ENCODE data around the gene FBXO42. TPM values are rescaled to one million over a fixed set of nuclear protein-coding genes. Genes with fewer than 3 reads are reported as not detected.
A peak's percentile ranks its signal among the peaks of the same experiment; 100 is the strongest.

The FBXO42 gene
- total RNA-seq, 1 experiment from 2014 or later: 10.8 TPM

GRCh38 chr1:16244650-16245285 lies 107.5 kb downstream of the FBXO42 start:
- no peak for DNase-seq (ENCODE audit: low read depth)

- peak; percentile 78 for DNase-seq (ENCODE audit: low read depth)
These were observed 108.2 kb downstream of the FBXO42 start for GRCh38 chr1:16243936-16244649.

- DNase-seq (ENCODE audit: low read depth): no peak
These were observed 109.1 kb downstream of the FBXO42 start for GRCh38 chr1:16243215-16243610.

- DNase-seq (ENCODE audit: low read depth): no peak
These were observed 109.6 kb downstream of the FBXO42 start for GRCh38 chr1:16242556-16243214.

- DNase-seq (ENCODE audit: low read depth): no peak
These were observed 111.0 kb downstream of the FBXO42 start for GRCh38 chr1:16241221-16241708.

GRCh38 chr1:16239972-16240491 lies 112.2 kb downstream of the FBXO42 start:
- DNase-seq (ENCODE audit: low read depth): no peak

- no peak for DNase-seq (ENCODE audit: low read depth)
These were observed 114.9 kb downstream of the FBXO42 start for GRCh38 chr1:16237343-16237830.

GRCh38 chr1:16236511-16237342 lies 115.6 kb downstream of the FBXO42 start, which contains the start of gene CPLANE2:
TSS of gene CPLANE2 (minus strand) at chr1:16237183. CDS start at chr1:16236742, 441 bp downstream.
- DNase-seq (ENCODE audit: low read depth): peak; percentile 97

GRCh38 chr1:16235944-16236510 lies 116.3 kb downstream of the FBXO42 start:
- peak; percentile 50 for DNase-seq (ENCODE audit: low read depth)

GRCh38 chr1:16235347-16235746 lies 116.9 kb downstream of the FBXO42 start:
- DNase-seq (ENCODE audit: low read depth): no peak

- no peak for DNase-seq (ENCODE audit: low read depth)
These were observed 118.8 kb downstream of the FBXO42 start for GRCh38 chr1:16233431-16233830.

- no peak for DNase-seq (ENCODE audit: low read depth)
These were observed 120.0 kb downstream of the FBXO42 start for GRCh38 chr1:16232316-16232710.

- peak; percentile 61 for DNase-seq (ENCODE audit: low read depth)
These were observed 120.7 kb downstream of the FBXO42 start for GRCh38 chr1:16231331-16232315.

GRCh38 chr1:16230744-16231143 lies 121.5 kb downstream of the FBXO42 start:
- no peak for DNase-seq (ENCODE audit: low read depth)

GRCh38 chr1:16229976-16230740 lies 122.1 kb downstream of the FBXO42 start:
- no peak for DNase-seq (ENCODE audit: low read depth)

GRCh38 chr1:16226490-16227179 lies 125.6 kb downstream of the FBXO42 start:
- DNase-seq (ENCODE audit: low read depth): no peak

- no peak for DNase-seq (ENCODE audit: low read depth)
These were observed 126.2 kb downstream of the FBXO42 start for GRCh38 chr1:16226129-16226489.

GRCh38 chr1:16224472-16224871 lies 127.8 kb downstream of the FBXO42 start:
- DNase-seq (ENCODE audit: low read depth): no peak

Measured in Daoy (cell line).